ENCODE data around the gene TBC1D14.
"Not testable (repeated sequence)": the region's sequence is repeated elsewhere in the genome, so short reads cannot be mapped to it uniquely, and the experiment has no call there.

TBC1D14 gene

GRCh38 chr4:7076696-7077082, 167.1 kb downstream of the TBC1D14 start:
- Histone ChIP-seq H3K4me3 (no peak overlapping the region), H3K27ac (no peak overlapping the region)
- TF ChIP-seq CTCF (IDR thresholded peaks at IDR 0.05), result no peak
- DNase-seq (ENCODE audit: low spot score), result no peak

GRCh38 chr4:7077371-7077770, 167.7 kb downstream of the TBC1D14 start:
- no peak for DNase-seq (ENCODE audit: low spot score)
- Histone ChIP-seq H3K27ac (no peak overlapping the region), H3K4me3 (no peak overlapping the region)
- no peak for TF ChIP-seq CTCF (IDR thresholded peaks at IDR 0.05)

GRCh38 chr4:7078025-7078424, 168.4 kb downstream of the TBC1D14 start:
- no peak for DNase-seq (ENCODE audit: low spot score)
- Histone ChIP-seq H3K4me3 (no peak overlapping the region), H3K27ac (no peak overlapping the region)
- no peak for TF ChIP-seq CTCF (IDR thresholded peaks at IDR 0.05)

GRCh38 chr4:7079483-7079882, 169.9 kb downstream of the TBC1D14 start:
- not testable (repeated sequence) for DNase-seq (ENCODE audit: low spot score); H3K4me3 ChIP-seq; H3K27ac ChIP-seq

- H3K4me3 ChIP-seq; H3K27ac ChIP-seq; DNase-seq (ENCODE audit: low spot score): not testable (repeated sequence)
These were observed 170.3 kb downstream of the TBC1D14 start for GRCh38 chr4:7079909-7080308.
